Myocyte (in vitro differentiated cells): Measurements from ENCODE around the gene PAQR8. TPM values are rescaled to one million over a fixed set of nuclear protein-coding genes. Genes with fewer than 3 reads are reported as not detected.
A peak's percentile ranks its signal among the peaks of the same experiment; 100 is the strongest.

Experiments used
- DNase-seq: peaks from one replicate; pipeline ENCODE4 v3.0.0-alpha.2; 2012; ENCODE audit warnings: low read depth
- polyA plus RNA-seq: library from polyadenylated mRNA; unstranded; fragments of >200 nt; gene quantifications from one replicate; pipeline ENCODE4 v1.2.1, GENCODE V29; 2012; ENCODE audit warnings: missing spikeins
- total RNA-seq: library from RNA; depleted of rRNA; stranded (reverse); fragments of >200 nt; gene quantifications from 2 replicates; pipeline ENCODE4 v1.2.3, GENCODE V29; 2014

PAQR8 gene
- 1.9 and 2.7 TPM in 2 replicates for total RNA-seq
- polyA plus RNA-seq: 1.5 TPM

GRCh38 chr6:52361945-52362442 lies at the start of gene PAQR8:
Gene PAQR8, plus strand, starts transcription at chr6:52362151. Its CDS starts 41,063 bp downstream, at chr6:52403214.
- DNase-seq: peak; percentile 75

- no peak for DNase-seq
Observed at GRCh38 chr6:52312461-52312860, 49.5 kb upstream of the PAQR8 start.

- no peak for DNase-seq
Observed at GRCh38 chr6:52314752-52315151, 47.2 kb upstream of the PAQR8 start.

- no peak for DNase-seq
Observed at GRCh38 chr6:52317211-52317610, 44.7 kb upstream of the PAQR8 start.

GRCh38 chr6:52317841-52318581 lies 43.9 kb upstream of the PAQR8 start:
- DNase-seq: peak; percentile 10

GRCh38 chr6:52324189-52324588 lies 37.8 kb upstream of the PAQR8 start:
- DNase-seq: no peak

GRCh38 chr6:52325695-52326471 lies 36.1 kb upstream of the PAQR8 start:
- DNase-seq: no peak

GRCh38 chr6:52326540-52327364 lies 35.2 kb upstream of the PAQR8 start:
- no peak for DNase-seq

- DNase-seq: no peak
Observed at GRCh38 chr6:52328303-52328662, 33.7 kb upstream of the PAQR8 start.

- DNase-seq: no peak
Observed at GRCh38 chr6:52328729-52329128, 33.2 kb upstream of the PAQR8 start.

GRCh38 chr6:52330470-52330869 lies 31.5 kb upstream of the PAQR8 start:
- DNase-seq: no peak

- no peak for DNase-seq
Observed at GRCh38 chr6:52331793-52332457, 30.0 kb upstream of the PAQR8 start.

GRCh38 chr6:52333840-52334200 lies 28.1 kb upstream of the PAQR8 start:
- no peak for DNase-seq

GRCh38 chr6:52335576-52335975 lies 26.4 kb upstream of the PAQR8 start:
- DNase-seq: peak; percentile 6

- no peak for DNase-seq
Observed at GRCh38 chr6:52336919-52337561, 24.9 kb upstream of the PAQR8 start.

- DNase-seq: no peak
Observed at GRCh38 chr6:52337633-52338290, 24.2 kb upstream of the PAQR8 start.

- no peak for DNase-seq
Observed at GRCh38 chr6:52340603-52340880, 21.4 kb upstream of the PAQR8 start.

- DNase-seq: no peak
Observed at GRCh38 chr6:52341561-52342260, 20.2 kb upstream of the PAQR8 start.

GRCh38 chr6:52345311-52345710 lies 16.6 kb upstream of the PAQR8 start:
- DNase-seq: no peak

GRCh38 chr6:52346503-52346902 lies 15.4 kb upstream of the PAQR8 start:
- no peak for DNase-seq
